ENCODE data around the gene MARF1.
"Not testable (repeated sequence)": the region's sequence is repeated elsewhere in the genome, so short reads cannot be mapped to it uniquely, and the experiment has no call there.

Gene MARF1

DNA sequence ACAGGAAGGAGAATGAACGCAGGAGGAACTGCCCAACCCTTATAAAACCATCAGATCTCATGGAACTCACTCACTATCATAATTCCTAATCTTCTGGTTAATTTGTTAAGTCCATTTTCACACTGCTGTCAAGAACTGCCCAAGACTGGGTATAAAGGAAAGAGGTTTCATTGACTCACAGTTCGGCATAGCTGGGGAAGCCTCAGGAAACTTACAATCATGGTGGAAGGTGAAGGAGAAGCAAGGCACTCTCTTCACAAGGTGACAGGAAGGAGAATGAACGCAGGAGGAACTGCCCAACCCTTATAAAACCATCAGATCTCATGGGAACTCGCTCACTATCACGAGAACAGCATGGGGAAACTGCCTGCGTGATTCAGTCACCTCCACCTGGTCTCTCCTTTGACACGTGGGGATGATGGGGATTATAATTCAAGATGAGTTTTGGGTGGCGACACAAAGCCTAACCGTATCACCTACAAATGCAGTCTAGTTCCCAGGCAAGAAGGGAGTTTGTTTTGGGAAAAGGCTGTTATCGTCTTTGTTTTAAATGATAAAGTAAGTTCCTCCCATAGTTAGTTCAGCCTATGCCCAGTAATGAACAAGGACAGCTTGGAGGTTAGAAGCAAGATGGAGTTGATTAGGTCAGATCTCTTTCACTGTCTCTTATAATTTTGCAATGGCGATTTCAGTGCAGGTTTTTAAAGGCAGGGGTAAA lies 68.9 kb downstream of the MARF1 start:
- H3K9ac ChIP-seq (ENCODE audit: low read depth in 1 of 2, low read length in 2 of 2); H3K27ac ChIP-seq (ENCODE audit: low read depth in 2 of 2, low read length in 2 of 2); H3K4me3 ChIP-seq (ENCODE audit: low read length in 2 of 2): not testable (repeated sequence)

DNA sequence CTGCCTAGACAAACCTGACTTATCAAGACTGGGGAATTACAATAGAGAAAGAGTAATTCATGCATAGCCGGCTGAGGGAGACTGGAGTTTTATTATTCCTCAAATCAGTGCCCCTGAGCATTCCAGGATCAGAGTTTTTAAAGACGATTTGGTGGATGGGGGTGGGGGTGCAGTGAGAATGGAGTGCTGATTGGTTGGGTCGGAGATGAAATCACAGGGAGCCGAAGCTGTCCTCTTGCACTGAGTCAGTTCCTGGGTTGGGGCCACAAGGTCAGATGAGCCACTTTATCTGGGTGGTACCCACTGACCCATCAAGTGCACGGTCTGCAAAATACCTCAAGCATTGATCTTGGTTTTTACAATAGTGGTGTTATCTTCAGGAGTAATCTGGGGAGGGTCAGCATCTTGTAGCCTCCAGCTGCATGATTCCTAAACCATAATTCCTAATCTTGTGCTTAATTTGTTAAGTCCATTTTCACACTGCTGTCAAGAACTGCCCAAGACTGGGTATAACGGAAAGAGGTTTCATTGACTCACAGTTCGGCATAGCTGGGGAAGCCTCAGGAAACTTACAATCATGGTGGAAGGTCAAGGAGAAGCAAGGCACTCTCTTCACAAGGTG lies 69.6 kb downstream of the MARF1 start:
- Histone ChIP-seq H3K4me3 (ENCODE audit: low read length in 2 of 2) (no peak overlapping the region), H3K27me3 (ENCODE audit: control insufficient read depth in 2 of 2, insufficient read depth in 2 of 2, low read length in 2 of 2) (no peaks in the 10 kb centered on the region), H3K27ac (ENCODE audit: low read depth in 2 of 2, low read length in 2 of 2) (peak overlapping the region; percentile 40 to 52), H3K9me3 (ENCODE audit: control insufficient read depth in 2 of 2, low read length in 2 of 2) (no peaks in the 10 kb centered on the region), H3K36me3 (ENCODE audit: control insufficient read depth in 2 of 2, insufficient read depth in 2 of 2, low read length in 2 of 2) (no peaks in the 10 kb centered on the region), H3K9ac (ENCODE audit: low read depth in 1 of 2, low read length in 2 of 2) (no peak overlapping the region), H3K4me1 (ENCODE audit: control insufficient read depth in 2 of 2, insufficient read depth in 2 of 2, low read length in 2 of 2) (peaks cover 23 to 31% of the 10 kb centered on the region in 2 donors)

More for the DNA sequence above, 68.9 kb downstream of the MARF1 start:
- peaks cover 28 to 37% of the 10 kb centered on the region in 2 donors for H3K4me1 ChIP-seq (ENCODE audit: control insufficient read depth in 2 of 2, insufficient read depth in 2 of 2, low read length in 2 of 2)
- H3K36me3 ChIP-seq (ENCODE audit: control insufficient read depth in 2 of 2, insufficient read depth in 2 of 2, low read length in 2 of 2); H3K27me3 ChIP-seq (ENCODE audit: control insufficient read depth in 2 of 2, insufficient read depth in 2 of 2, low read length in 2 of 2); H3K9me3 ChIP-seq (ENCODE audit: control insufficient read depth in 2 of 2, low read length in 2 of 2): not testable (repeated sequence)

DNA sequence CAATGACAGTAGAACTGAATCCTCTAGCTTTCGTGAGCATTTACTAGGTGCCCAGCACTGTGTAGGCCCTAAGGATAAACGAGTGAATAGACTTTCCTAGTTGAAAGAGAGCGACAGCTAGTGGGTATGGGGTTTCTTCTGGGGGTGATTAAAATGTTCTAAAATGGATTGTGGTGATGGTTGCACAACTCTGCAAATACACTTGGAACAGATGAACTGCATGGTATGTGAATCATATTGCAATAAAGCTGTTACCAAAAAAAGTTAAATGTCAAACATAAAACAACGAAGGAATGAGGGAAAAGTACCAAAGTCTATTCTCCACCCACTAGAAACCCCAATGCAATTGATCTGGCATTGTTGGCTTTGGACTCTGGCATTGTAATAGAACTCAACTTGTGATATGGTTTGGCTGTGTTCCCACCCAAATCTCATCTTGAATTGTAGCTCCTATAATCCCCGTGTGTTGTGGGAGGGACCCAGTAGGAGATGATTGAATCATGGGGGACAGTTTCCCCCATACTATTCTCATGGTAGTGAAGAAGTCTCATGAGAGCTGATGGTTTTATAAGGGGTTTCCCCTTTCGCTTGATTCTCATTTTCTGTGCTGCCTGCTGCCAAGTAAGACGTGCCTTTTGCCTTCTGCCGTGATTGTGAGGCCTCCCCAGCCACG lies 70.5 kb downstream of the MARF1 start:
- H3K9ac ChIP-seq (ENCODE audit: low read depth in 1 of 2, low read length in 2 of 2) = no peak overlapping the region
- peak overlapping the region in 1 of 2 donors; percentile 48 for H3K4me3 ChIP-seq (ENCODE audit: low read length in 2 of 2)
- peaks cover 18 to 23% of the 10 kb centered on the region in 2 donors for H3K4me1 ChIP-seq (ENCODE audit: control insufficient read depth in 2 of 2, insufficient read depth in 2 of 2, low read length in 2 of 2)
- H3K27ac ChIP-seq (ENCODE audit: low read depth in 2 of 2, low read length in 2 of 2) = peak overlapping the region; percentile 40 to 58
- no peaks in the 10 kb centered on the region for H3K27me3 ChIP-seq (ENCODE audit: control insufficient read depth in 2 of 2, insufficient read depth in 2 of 2, low read length in 2 of 2)
- H3K36me3 ChIP-seq (ENCODE audit: control insufficient read depth in 2 of 2, insufficient read depth in 2 of 2, low read length in 2 of 2) = no peaks in the 10 kb centered on the region
- H3K9me3 ChIP-seq (ENCODE audit: control insufficient read depth in 2 of 2, low read length in 2 of 2) = no peaks in the 10 kb centered on the region

DNA sequence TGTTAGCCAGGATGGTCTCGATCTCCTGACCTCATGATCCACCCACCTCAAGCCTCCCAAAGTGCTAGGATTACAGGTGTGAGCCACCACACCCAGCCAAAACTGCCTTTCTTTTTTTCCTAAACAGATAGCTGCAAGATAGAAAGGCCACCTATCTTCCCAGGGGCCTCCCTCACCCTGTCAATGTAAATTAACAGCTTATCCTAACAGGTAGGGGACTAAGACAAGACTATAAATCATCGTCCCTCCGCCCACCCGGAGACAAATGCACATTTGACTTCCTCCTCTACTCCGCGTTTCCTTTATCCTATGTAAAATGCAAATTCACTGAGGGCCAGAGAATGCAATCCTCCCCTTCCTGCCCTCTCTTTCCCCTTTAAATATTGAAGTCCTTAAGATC lies 71.4 kb downstream of the MARF1 start:
- H3K9ac ChIP-seq (ENCODE audit: low read depth in 1 of 2, low read length in 2 of 2) = no peak overlapping the region
- H3K27ac ChIP-seq (ENCODE audit: low read depth in 2 of 2, low read length in 2 of 2) = peak overlapping the region; percentile 26 to 58
- no peaks in the 10 kb centered on the region for H3K9me3 ChIP-seq (ENCODE audit: control insufficient read depth in 2 of 2, low read length in 2 of 2)
- no peaks in the 10 kb centered on the region for H3K27me3 ChIP-seq (ENCODE audit: control insufficient read depth in 2 of 2, insufficient read depth in 2 of 2, low read length in 2 of 2)
- H3K4me3 ChIP-seq (ENCODE audit: low read length in 2 of 2) = no peak overlapping the region
- no peaks in the 10 kb centered on the region for H3K36me3 ChIP-seq (ENCODE audit: control insufficient read depth in 2 of 2, insufficient read depth in 2 of 2, low read length in 2 of 2)
- H3K4me1 ChIP-seq (ENCODE audit: control insufficient read depth in 2 of 2, insufficient read depth in 2 of 2, low read length in 2 of 2) = peaks cover 18 to 22% of the 10 kb centered on the region in 2 donors

DNA sequence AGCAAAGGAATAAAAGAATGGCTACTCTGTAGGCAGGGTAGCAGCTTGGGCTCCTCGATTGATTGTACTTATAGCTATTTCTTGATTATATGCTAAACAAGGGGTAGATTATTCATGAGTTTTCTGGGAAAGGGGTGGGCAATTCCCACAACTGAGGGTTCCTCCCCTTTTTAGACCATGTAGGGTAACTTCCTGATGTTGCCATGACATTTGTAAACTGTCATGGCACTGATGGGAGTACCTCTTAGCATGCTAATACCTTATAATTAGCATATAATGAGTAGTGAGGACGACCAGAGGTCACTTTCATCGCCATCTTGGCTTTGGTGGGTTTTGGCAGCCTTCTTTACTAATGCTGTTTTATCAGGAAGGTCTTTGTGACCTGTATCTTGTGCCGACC lies 72.3 kb downstream of the MARF1 start:
- not testable (repeated sequence) for H3K4me3 ChIP-seq (ENCODE audit: low read length in 2 of 2); H3K36me3 ChIP-seq (ENCODE audit: control insufficient read depth in 2 of 2, insufficient read depth in 2 of 2, low read length in 2 of 2); H3K27me3 ChIP-seq (ENCODE audit: control insufficient read depth in 2 of 2, insufficient read depth in 2 of 2, low read length in 2 of 2); H3K27ac ChIP-seq (ENCODE audit: low read depth in 2 of 2, low read length in 2 of 2); H3K9me3 ChIP-seq (ENCODE audit: control insufficient read depth in 2 of 2, low read length in 2 of 2)
- peak overlapping the region in 1 of 2 donors; percentile 6 for H3K9ac ChIP-seq (ENCODE audit: low read depth in 1 of 2, low read length in 2 of 2)
- H3K4me1 ChIP-seq (ENCODE audit: control insufficient read depth in 2 of 2, insufficient read depth in 2 of 2, low read length in 2 of 2) = peaks cover 15 to 18% of the 10 kb centered on the region in 2 donors

DNA sequence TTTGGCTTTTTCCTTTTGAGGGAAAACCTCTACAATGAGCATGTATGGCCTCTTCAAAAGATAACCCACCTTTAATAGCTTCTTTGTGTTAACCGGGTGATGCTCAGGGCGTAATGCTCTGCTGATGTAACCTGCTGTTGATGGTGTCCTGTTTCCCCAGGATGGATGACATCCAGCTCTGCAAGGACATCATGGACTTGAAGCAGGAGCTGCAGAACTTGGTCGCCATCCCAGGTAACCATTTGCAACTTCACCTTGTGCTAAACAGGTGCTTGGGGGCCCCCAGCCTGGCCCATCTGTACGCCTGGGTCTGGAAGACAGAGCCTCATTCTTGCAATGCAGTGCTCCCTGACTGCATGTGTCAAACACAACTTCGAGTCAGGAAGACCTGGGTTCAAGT lies 75.1 kb downstream of the MARF1 start:
- Histone ChIP-seq H3K4me3 (ENCODE audit: low read length in 2 of 2) (no peak overlapping the region), H3K9me3 (ENCODE audit: control insufficient read depth in 2 of 2, low read length in 2 of 2) (no peaks in the 10 kb centered on the region), H3K27me3 (ENCODE audit: control insufficient read depth in 2 of 2, insufficient read depth in 2 of 2, low read length in 2 of 2) (no peaks in the 10 kb centered on the region), H3K36me3 (ENCODE audit: control insufficient read depth in 2 of 2, insufficient read depth in 2 of 2, low read length in 2 of 2) (no peaks in the 10 kb centered on the region), H3K9ac (ENCODE audit: low read depth in 1 of 2, low read length in 2 of 2) (no peak overlapping the region), H3K4me1 (ENCODE audit: control insufficient read depth in 2 of 2, insufficient read depth in 2 of 2, low read length in 2 of 2) (peaks cover 11 to 15% of the 10 kb centered on the region in 2 donors), H3K27ac (ENCODE audit: low read depth in 2 of 2, low read length in 2 of 2) (no peak overlapping the region)

DNA sequence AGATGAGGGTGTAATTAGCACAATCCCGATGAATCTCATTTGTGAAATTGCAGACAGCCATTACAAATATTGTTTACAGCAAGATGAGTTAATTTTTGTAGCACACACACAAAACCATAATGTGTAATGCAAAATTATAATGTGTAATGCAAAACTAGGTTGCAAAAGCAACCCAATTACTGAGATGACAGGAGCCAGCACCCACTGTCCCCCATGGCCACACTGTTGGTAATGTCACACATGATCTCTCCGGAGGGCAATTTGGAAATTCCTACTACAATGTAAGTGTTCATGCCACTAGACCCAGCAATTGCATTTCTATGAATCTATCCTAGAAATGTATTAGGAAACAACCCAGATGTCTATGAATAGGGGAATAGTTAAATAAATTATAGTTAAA lies 76.9 kb downstream of the MARF1 start:
- Histone ChIP-seq H3K36me3 (ENCODE audit: control insufficient read depth in 2 of 2, insufficient read depth in 2 of 2, low read length in 2 of 2) (no peaks in the 10 kb centered on the region), H3K4me1 (ENCODE audit: control insufficient read depth in 2 of 2, insufficient read depth in 2 of 2, low read length in 2 of 2) (peaks cover 0 to 2% of the 10 kb centered on the region in 2 donors), H3K27me3 (ENCODE audit: control insufficient read depth in 2 of 2, insufficient read depth in 2 of 2, low read length in 2 of 2) (no peaks in the 10 kb centered on the region), H3K27ac (ENCODE audit: low read depth in 2 of 2, low read length in 2 of 2) (no peak overlapping the region), H3K9me3 (ENCODE audit: control insufficient read depth in 2 of 2, low read length in 2 of 2) (no peaks in the 10 kb centered on the region), H3K9ac (ENCODE audit: low read depth in 1 of 2, low read length in 2 of 2) (no peak overlapping the region), H3K4me3 (ENCODE audit: low read length in 2 of 2) (no peak overlapping the region)

DNA sequence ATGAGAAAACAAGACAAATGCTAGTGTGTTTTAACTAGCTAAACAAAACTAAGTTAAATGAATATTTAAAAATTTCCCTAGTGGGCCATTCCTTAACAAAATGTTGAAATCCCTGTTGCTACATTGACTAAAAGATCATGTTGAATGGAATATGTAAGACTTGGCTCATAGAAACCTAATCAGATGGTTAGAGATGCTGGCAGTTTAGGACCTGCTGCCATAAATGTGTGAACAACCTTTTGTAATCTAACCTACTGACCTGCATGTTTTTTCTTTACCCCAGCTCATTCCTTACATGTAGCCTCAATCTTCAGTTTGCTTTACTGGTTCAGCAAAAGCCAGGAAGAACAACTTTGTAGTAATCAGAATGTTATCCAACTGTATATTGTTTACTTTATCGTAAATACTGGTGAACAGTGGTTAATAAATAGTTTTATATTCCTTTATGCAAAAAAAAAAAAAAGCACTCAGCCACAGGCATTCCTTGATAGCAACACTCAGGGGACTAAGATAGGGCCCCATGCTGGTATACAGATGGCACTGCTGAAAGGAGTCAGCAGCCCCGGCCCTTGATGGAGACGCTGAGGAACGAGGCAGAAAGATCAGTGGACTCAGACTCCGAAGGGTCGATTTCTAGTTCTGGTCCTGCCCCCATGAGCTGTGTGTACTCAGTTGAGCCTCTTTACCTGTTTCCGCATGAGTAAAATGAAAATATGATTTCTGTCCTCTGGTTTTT lies 78.2 kb downstream of the MARF1 start:
- Histone ChIP-seq H3K27me3 (ENCODE audit: control insufficient read depth in 2 of 2, insufficient read depth in 2 of 2, low read length in 2 of 2) (no peaks in the 10 kb centered on the region), H3K36me3 (ENCODE audit: control insufficient read depth in 2 of 2, insufficient read depth in 2 of 2, low read length in 2 of 2) (no peaks in the 10 kb centered on the region), H3K9ac (ENCODE audit: low read depth in 1 of 2, low read length in 2 of 2) (no peak overlapping the region), H3K4me3 (ENCODE audit: low read length in 2 of 2) (no peak overlapping the region), H3K9me3 (ENCODE audit: control insufficient read depth in 2 of 2, low read length in 2 of 2) (no peaks in the 10 kb centered on the region), H3K27ac (ENCODE audit: low read depth in 2 of 2, low read length in 2 of 2) (no peak overlapping the region), H3K4me1 (ENCODE audit: control insufficient read depth in 2 of 2, insufficient read depth in 2 of 2, low read length in 2 of 2) (peaks cover 0 to 2% of the 10 kb centered on the region in 2 donors)

DNA sequence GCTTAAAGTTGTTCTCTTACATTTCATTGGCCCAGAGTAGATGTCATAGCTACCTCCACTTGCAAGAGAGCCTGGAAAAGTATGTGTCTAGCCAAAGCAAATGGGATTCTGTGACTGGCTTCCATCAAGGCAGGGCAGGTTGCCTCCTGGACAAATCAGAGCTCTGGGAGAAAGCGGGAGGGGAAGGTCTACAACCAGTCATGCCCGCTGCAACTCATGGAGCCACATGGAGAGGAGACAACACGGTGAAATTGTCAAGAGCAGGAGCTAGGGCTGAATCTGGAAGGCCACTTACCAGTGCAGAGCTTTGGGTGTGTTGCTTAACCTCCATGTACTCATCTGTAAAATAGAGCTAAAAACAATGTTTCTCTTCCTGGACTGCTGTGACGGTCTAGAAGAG lies 83.8 kb downstream of the MARF1 start:
- H3K27ac ChIP-seq (ENCODE audit: low read depth in 2 of 2, low read length in 2 of 2) = no peak overlapping the region
- H3K4me3 ChIP-seq (ENCODE audit: low read length in 2 of 2) = no peak overlapping the region
- peaks cover 0 to 2% of the 10 kb centered on the region in 2 donors for H3K4me1 ChIP-seq (ENCODE audit: control insufficient read depth in 2 of 2, insufficient read depth in 2 of 2, low read length in 2 of 2)
- H3K9me3 ChIP-seq (ENCODE audit: control insufficient read depth in 2 of 2, low read length in 2 of 2) = no peaks in the 10 kb centered on the region
- H3K36me3 ChIP-seq (ENCODE audit: control insufficient read depth in 2 of 2, insufficient read depth in 2 of 2, low read length in 2 of 2) = no peaks in the 10 kb centered on the region
- H3K27me3 ChIP-seq (ENCODE audit: control insufficient read depth in 2 of 2, insufficient read depth in 2 of 2, low read length in 2 of 2) = no peaks in the 10 kb centered on the region
- no peak overlapping the region for H3K9ac ChIP-seq (ENCODE audit: low read depth in 1 of 2, low read length in 2 of 2)

DNA sequence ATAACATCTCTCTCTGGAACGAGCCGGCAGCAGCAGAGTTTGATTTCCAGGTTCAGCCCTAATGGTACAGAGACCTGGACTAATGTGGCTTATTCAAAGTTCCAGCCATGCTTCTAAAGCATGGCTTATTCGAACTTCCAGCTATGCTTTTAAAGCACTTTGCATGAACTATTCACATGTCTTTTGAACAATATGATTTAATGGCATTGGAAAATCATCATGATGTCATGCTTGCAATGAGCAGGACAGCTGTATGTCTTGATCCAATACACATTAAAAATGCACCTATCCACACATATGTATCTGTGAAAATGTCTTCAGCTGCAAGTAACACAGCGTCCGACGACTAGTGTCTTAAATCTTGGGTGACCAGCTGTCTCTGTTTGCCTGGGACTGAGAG lies 85.7 kb downstream of the MARF1 start:
- Histone ChIP-seq H3K4me3 (ENCODE audit: low read length in 2 of 2) (no peak overlapping the region), H3K4me1 (ENCODE audit: control insufficient read depth in 2 of 2, insufficient read depth in 2 of 2, low read length in 2 of 2) (no peaks in the 10 kb centered on the region), H3K9ac (ENCODE audit: low read depth in 1 of 2, low read length in 2 of 2) (no peak overlapping the region), H3K9me3 (ENCODE audit: control insufficient read depth in 2 of 2, low read length in 2 of 2) (no peaks in the 10 kb centered on the region), H3K27me3 (ENCODE audit: control insufficient read depth in 2 of 2, insufficient read depth in 2 of 2, low read length in 2 of 2) (no peaks in the 10 kb centered on the region), H3K27ac (ENCODE audit: low read depth in 2 of 2, low read length in 2 of 2) (no peak overlapping the region), H3K36me3 (ENCODE audit: control insufficient read depth in 2 of 2, insufficient read depth in 2 of 2, low read length in 2 of 2) (no peaks in the 10 kb centered on the region)

Measured in mucosa of rectum (tissue), 2 donors.